ENCODE data around the gene GNA12. TPM values are rescaled to one million over a fixed set of nuclear protein-coding genes. Genes with fewer than 3 reads are reported as not detected.

The GNA12 gene
- total and polyA plus RNA-seq, 12 donors = 8.2 to 65.1 (median 42.9) TPM

DNA sequence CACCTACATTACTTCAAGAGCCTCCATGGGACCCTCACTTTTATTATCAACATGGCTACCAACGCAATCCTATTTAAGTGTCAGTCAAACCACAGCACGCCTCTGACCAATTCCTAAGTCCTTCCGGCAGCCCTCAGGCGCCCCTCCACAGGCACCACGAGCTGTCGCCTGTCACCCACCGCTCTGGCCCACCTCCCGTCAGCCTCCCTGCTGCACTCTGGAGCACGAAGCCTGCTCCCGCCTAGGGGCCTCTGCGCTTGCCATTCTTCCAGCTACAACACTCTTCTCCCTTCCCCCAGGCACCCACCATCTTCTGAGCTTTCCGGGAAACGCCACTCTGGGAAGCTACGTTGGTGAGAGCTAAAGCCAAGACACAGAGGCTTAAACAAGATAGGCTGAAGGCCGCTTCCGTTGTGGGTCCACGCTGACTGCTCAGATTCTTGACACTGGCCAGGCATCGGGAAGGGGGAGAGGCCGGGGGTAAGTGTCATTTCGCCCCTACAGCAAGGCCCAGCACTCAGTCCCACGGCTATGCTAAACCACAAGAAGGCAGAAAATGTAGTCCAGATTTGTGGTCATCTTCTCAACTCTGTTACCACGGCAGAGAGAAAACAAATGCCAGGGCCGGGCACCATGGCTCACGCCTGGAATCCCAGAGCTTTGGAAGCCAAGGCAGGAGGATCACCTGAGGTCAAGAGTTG, 56.7 kb downstream of the GNA12 start:
- H3K36me3 ChIP-seq (replicated peaks in 1 of 2) = peaks cover 0 to 22% of the 10 kb centered on the region in 2 donors
- H3K27me3 ChIP-seq = no peaks in the 10 kb centered on the region
- H3K9me3 ChIP-seq (replicated peaks in 1 of 3) = no peaks in the 10 kb centered on the region
- TF ChIP-seq POLR2A (IDR thresholded peaks at IDR 0.05) = no peak
- TF ChIP-seq CTCF (IDR thresholded peaks at IDR 0.05) = no peak
- intact Hi-C loops (cut with DNase I) = no loop called here
- no peak overlapping the region for H3K27ac ChIP-seq
- peak in 1 of 7 donors; percentile 42 for DNase-seq
- no peak overlapping the region for H3K4me3 ChIP-seq
- peaks cover 0 to 9% of the 10 kb centered on the region in 2 donors for H3K4me1 ChIP-seq (replicated peaks in 1 of 2)
- 95 to 99% (median 97%) methylated on average over 23 to 24 of the region's 24 CpGs for WGBS, 4 donors

- intact Hi-C loops (cut with DNase I) = no loop called here
These were observed 57.4 kb downstream of the GNA12 start for GRCh38 chr7:2786607-2787116.

DNA sequence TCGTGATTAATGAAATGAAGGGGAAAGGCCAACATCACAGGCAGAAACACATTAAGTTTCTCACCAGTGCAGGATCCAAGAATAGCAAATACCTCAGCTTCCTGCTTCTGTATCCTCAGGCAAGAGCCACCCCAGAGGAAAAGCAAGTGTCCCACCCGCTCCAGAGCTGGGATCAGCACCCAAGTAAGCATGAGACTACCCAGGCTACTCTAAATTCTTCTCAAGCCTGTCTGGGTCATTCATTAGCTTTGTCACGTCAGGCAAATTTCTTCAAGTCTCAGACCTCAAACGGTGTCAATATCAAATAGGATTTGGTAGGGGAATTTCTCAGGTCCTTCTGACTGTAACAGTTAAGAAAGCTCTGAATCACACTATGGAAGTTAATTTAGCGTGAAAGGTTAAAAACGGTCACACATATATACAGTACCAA, 59.0 kb downstream of the GNA12 start:
- H3K36me3 ChIP-seq (replicated peaks in 1 of 2) = peaks cover 0 to 2% of the 10 kb centered on the region in 2 donors
- intact Hi-C loops (cut with DNase I) = no loop called here
- 59 to 73% (median 62%) methylated on average over 4 to 6 of the region's 6 CpGs for WGBS, 4 donors
- no peaks in the 10 kb centered on the region for H3K9me3 ChIP-seq (replicated peaks in 1 of 3)
- TF ChIP-seq POLR2A (IDR thresholded peaks at IDR 0.05) = no peak
- no peak for TF ChIP-seq CTCF (IDR thresholded peaks at IDR 0.05)
- no peak overlapping the region for H3K27ac ChIP-seq
- peaks cover 0 to 9% of the 10 kb centered on the region in 2 donors for H3K4me1 ChIP-seq (replicated peaks in 1 of 2)
- no peak for DNase-seq
- no peak overlapping the region for H3K4me3 ChIP-seq
- no peaks in the 10 kb centered on the region for H3K27me3 ChIP-seq

More at GRCh38 chr7:2786607-2787116, 57.4 kb downstream of the GNA12 start:
- H3K36me3 ChIP-seq (replicated peaks in 1 of 2) = peaks cover 0 to 14% of the 10 kb centered on the region in 2 donors
- no peak overlapping the region for H3K27ac ChIP-seq
- peaks cover 0 to 9% of the 10 kb centered on the region in 2 donors for H3K4me1 ChIP-seq (replicated peaks in 1 of 2)
- TF ChIP-seq POLR2A (IDR thresholded peaks at IDR 0.05) (no peak), CTCF (IDR thresholded peaks at IDR 0.05) (no peak)
- no peaks in the 10 kb centered on the region for H3K27me3 ChIP-seq
- 92 to 97% (median 93%) methylated on average over 8 to 11 of the region's 11 CpGs for WGBS, 4 donors
- no peak overlapping the region for H3K4me3 ChIP-seq
- DNase-seq = peak in 1 of 7 donors; percentile 49
- no peaks in the 10 kb centered on the region for H3K9me3 ChIP-seq (replicated peaks in 1 of 3)

- H3K9me3 ChIP-seq (replicated peaks in 1 of 3) = no peaks in the 10 kb centered on the region
- H3K27ac ChIP-seq = no peak overlapping the region
- TF ChIP-seq CTCF (IDR thresholded peaks at IDR 0.05) (no peak), POLR2A (IDR thresholded peaks at IDR 0.05) (no peak)
- H3K27me3 ChIP-seq = no peaks in the 10 kb centered on the region
- H3K4me1 ChIP-seq (replicated peaks in 1 of 2) = peaks cover 0 to 9% of the 10 kb centered on the region in 2 donors
- intact Hi-C loops (cut with DNase I) = no loop called here
- 84 to 96% (median 88%) methylated on average over 4 of the region's 4 CpGs for WGBS, 4 donors
- DNase-seq = no peak
- H3K4me3 ChIP-seq = no peak overlapping the region
- H3K36me3 ChIP-seq (replicated peaks in 1 of 2) = no peaks in the 10 kb centered on the region
These were observed 61.5 kb downstream of the GNA12 start for GRCh38 chr7:2782565-2782964.

Data from adrenal gland (tissue), 12 donors.